HL-60 (cell line): ENCODE results near the gene ISG15.

Experiments used
- DNase-seq, 2 experiments: peaks; one replicate each; pipeline ENCODE4 v3.0.0-alpha.2; 2010 to 2020; ENCODE audit warnings: low read depth in 1 of 2, low spot score in 1 of 2
- H3K27ac ChIP-seq: fragments of 250-450 bp; sonication (Bioruptor Pico); replicated peaks from 2 replicates; pipeline ENCODE4 v1.5.1; 2020; ENCODE audit warnings: mild to moderate bottlenecking, moderate library complexity
- H3K27me3 ChIP-seq: fragments of 250-450 bp; sonication (Bioruptor Pico); 2 replicates; pipeline ENCODE4 v1.5.1; 2021; ENCODE audit warnings: mild to moderate bottlenecking, moderate library complexity; ENCODE audit not compliant: insufficient read depth, poor library complexity, severe bottlenecking
- H3K4me3 ChIP-seq: replicated peaks from 2 replicates; pipeline ENCODE4 v1.5.1; 2011; ENCODE audit warnings: mild to moderate bottlenecking, control low read depth, low read length; ENCODE audit not compliant: insufficient read depth
- CTCF ChIP-seq: IDR thresholded peaks from one replicate; pipeline ENCODE4 v1.5.1; 2011; ENCODE audit warnings: low read length, control low read depth, inconsistent platforms; ENCODE audit not compliant: insufficient read depth
- GABPA ChIP-seq: IDR thresholded peaks from 2 replicates; pipeline ENCODE4 v1.6.1; 2012; ENCODE audit warnings: low read depth
- POLR2AphosphoS5 ChIP-seq: IDR thresholded peaks from 2 replicates; pipeline ENCODE4 v1.6.1; 2012; ENCODE audit warnings: low read depth
- REST ChIP-seq: IDR thresholded peaks from 2 replicates; pipeline ENCODE4 v1.6.1; 2012; ENCODE audit warnings: low read depth; ENCODE audit not compliant: insufficient replicate concordance
- SPI1 ChIP-seq: IDR thresholded peaks from 2 replicates; pipeline ENCODE4 v1.6.1; 2012; ENCODE audit warnings: low read depth, mild to moderate bottlenecking, borderline replicate concordance

The ISG15 gene

DNA sequence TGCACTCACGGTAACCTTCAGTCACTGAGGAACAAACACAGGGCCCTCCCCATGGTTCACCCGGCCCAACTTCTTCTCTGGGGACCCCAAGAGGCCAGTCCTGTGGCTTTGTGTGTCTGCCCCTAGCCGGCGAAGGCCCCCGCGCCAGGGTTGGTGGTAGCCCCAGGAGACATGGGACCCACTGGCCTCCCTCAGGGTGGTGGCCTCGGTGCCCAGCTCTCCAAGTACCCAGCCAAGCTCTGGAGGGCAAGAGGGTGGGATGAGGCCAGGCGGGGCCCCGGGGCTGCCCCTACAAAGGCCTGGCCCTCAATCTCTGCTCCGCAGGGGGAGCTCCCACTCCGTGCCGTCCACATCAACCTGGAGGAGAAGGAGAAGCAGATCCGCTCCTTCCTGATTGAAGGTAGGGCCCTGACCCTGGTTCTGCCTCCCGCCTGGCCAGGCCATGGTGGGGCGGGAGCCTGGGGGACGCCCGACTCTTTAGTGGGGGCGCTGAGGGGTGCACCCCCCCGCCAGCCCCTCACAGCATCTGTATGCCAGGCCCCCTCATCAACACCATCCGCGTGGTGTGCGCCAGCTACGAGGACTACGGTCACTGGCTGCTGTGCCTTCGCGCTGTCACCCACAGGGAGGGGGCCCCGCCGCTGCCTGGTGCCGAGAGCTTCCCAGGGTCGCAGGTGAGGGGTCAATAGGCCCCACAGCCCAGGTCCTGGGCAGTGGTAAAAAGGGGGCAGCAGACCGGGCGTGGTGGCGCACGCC is 41.4 kb upstream of the ISG15 start:
- DNase-seq = no peak
- Histone ChIP-seq H3K27me3 (peaks cover 22% of the 10 kb centered on the region), H3K4me3 (no peak overlapping the region), H3K27ac (no peak overlapping the region)
- TF ChIP-seq REST (no peak), GABPA (no peak), POLR2AphosphoS5 (no peak), SPI1 (no peak), CTCF (no peak)

GRCh38 chr1:972726-973458 is 40.4 kb upstream of the ISG15 start:
- TF ChIP-seq POLR2AphosphoS5 (no peak), SPI1 (no peak), GABPA (no peak), CTCF (no peak), REST (no peak)
- peaks cover 22% of the 10 kb centered on the region for H3K27me3 ChIP-seq
- no peak overlapping the region for H3K27ac ChIP-seq
- H3K4me3 ChIP-seq = no peak overlapping the region
- DNase-seq = no peak

- no peak for DNase-seq
- TF ChIP-seq POLR2AphosphoS5 = no peak
- no peak for TF ChIP-seq GABPA
- no peak for TF ChIP-seq REST
- no peak for TF ChIP-seq CTCF
- TF ChIP-seq SPI1 = no peak
- peaks cover 22% of the 10 kb centered on the region for H3K27me3 ChIP-seq
- no peak overlapping the region for H3K27ac ChIP-seq
- no peak overlapping the region for H3K4me3 ChIP-seq
Measured at GRCh38 chr1:973459-974292, 39.6 kb upstream of the ISG15 start.
